CD4-positive, alpha-beta T cell treated with Interleukin-6 for 4 hours (primary cell): Measurements from ENCODE around the gene SLC39A11.
"Not testable (repeated sequence)": the region's sequence is repeated elsewhere in the genome, so short reads cannot be mapped to it uniquely, and the experiment has no call there.

Source experiments
- DNase-seq: peaks from one replicate; pipeline ENCODE4 v3.0.0-alpha.2; 2020; ENCODE audit warnings: mixed read lengths

Gene SLC39A11

GRCh38 chr17:73092523-73093135 is at the start of gene SLC39A11:
TSS of gene SLC39A11 (minus strand) at chr17:73092688. CDS start at chr17:73088764, 3,924 bp downstream.
- peak; percentile 92 for DNase-seq

GRCh38 chr17:73141411-73141810 is 48.9 kb upstream of the SLC39A11 start:
- no peak for DNase-seq

GRCh38 chr17:73140566-73140965 is 48.1 kb upstream of the SLC39A11 start:
- no peak for DNase-seq

- no peak for DNase-seq
Measured at GRCh38 chr17:73139296-73139695, 46.8 kb upstream of the SLC39A11 start.

- no peak for DNase-seq
Measured at GRCh38 chr17:73138541-73139138, 46.2 kb upstream of the SLC39A11 start.

GRCh38 chr17:73137376-73137775 is 44.9 kb upstream of the SLC39A11 start:
- DNase-seq: no peak

GRCh38 chr17:73135766-73136165 is 43.3 kb upstream of the SLC39A11 start:
- DNase-seq: no peak

- DNase-seq: no peak
Measured at GRCh38 chr17:73133911-73134649, 41.6 kb upstream of the SLC39A11 start.

- no peak for DNase-seq
Measured at GRCh38 chr17:73132085-73132492, 39.6 kb upstream of the SLC39A11 start.

GRCh38 chr17:73131439-73131838 is 39.0 kb upstream of the SLC39A11 start:
- DNase-seq: not testable (repeated sequence)

GRCh38 chr17:73130977-73131376 is 38.5 kb upstream of the SLC39A11 start:
- DNase-seq: no peak

GRCh38 chr17:73128496-73128895 is 36.0 kb upstream of the SLC39A11 start:
- no peak for DNase-seq

GRCh38 chr17:73126716-73127473 is 34.4 kb upstream of the SLC39A11 start:
- DNase-seq: no peak

GRCh38 chr17:73123606-73124320 is 31.3 kb upstream of the SLC39A11 start:
- DNase-seq: no peak

GRCh38 chr17:73122953-73123605 is 30.6 kb upstream of the SLC39A11 start:
- no peak for DNase-seq

- no peak for DNase-seq
Measured at GRCh38 chr17:73121506-73121905, 29.0 kb upstream of the SLC39A11 start.

GRCh38 chr17:73119631-73120030 is 27.1 kb upstream of the SLC39A11 start:
- no peak for DNase-seq

GRCh38 chr17:73118951-73119391 is 26.5 kb upstream of the SLC39A11 start:
- no peak for DNase-seq

GRCh38 chr17:73118139-73118538 is 25.7 kb upstream of the SLC39A11 start:
- no peak for DNase-seq

GRCh38 chr17:73112246-73112645 is 19.8 kb upstream of the SLC39A11 start:
- no peak for DNase-seq

- DNase-seq: no peak
Measured at GRCh38 chr17:73111386-73111785, 18.9 kb upstream of the SLC39A11 start.

- DNase-seq: no peak
Measured at GRCh38 chr17:73107191-73107590, 14.7 kb upstream of the SLC39A11 start.
